KOPT-K1 (cell line): Measurements from ENCODE around the gene PXDN.

Source experiments
- H3K27ac ChIP-seq: fragments of 200-600 bp; sonication (generic); 2 replicates; pipeline ENCODE4 v1.5.1; 2016; ENCODE audit warnings: antibody characterized with exemption, mild to moderate bottlenecking, low read depth, low read length; ENCODE audit not compliant: poor library complexity, severe bottlenecking
- H3K36me3 ChIP-seq: fragments of 200-600 bp; sonication (generic); 2 replicates; pipeline ENCODE4 v1.5.1; 2017; ENCODE audit warnings: antibody characterized with exemption, mild to moderate bottlenecking, low read length, moderate library complexity; ENCODE audit not compliant: insufficient read depth
- H3K9me3 ChIP-seq: fragments of 200-600 bp; sonication (generic); 2 replicates; pipeline ENCODE4 v1.5.1; 2017; ENCODE audit warnings: antibody characterized with exemption, low read length, mild to moderate bottlenecking; ENCODE audit not compliant: insufficient read depth, poor library complexity, severe bottlenecking

PXDN gene

DNA sequence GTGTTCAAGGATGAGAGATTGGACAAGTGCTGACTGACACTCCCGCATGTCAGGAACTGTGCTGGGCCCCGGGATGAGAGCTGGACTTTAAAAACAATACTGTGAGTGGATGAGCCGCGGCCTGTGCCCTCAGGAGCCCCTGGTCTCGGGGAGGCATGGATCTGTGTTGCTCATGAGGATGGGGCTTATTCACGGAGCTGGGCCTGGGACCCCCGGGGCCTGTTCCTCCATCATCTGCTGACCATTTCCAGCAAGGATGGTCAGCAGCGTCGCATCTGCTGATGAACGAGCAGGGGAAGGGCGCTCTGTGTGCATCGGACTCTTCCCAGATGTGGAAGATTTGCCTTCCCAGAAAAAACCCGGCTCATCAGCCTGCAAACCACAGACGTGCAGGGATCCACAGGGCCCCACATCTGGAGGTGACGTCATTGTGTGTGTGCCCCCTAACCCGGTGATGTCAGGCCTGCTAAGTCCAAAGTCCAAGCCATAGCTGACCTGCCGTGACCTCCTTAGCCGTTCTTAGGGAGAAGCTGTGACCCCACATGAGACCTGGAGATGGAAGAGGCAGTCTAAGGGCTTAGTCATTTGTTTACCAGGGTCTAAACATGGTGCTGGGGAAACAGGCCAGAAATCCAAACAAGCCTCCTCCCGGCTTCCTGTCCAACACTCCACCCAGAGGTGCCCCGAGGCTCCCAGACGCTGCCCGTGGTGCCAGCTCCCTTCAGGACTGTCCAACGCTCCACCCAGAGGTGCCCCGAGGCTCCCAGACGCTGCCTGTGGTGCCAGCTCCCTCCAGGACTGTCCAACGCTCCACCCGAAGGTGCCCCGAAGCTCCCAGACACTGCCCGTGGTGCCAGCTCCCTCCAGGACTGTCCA lies 143.9 kb downstream of the PXDN start:
- no peaks in the 10 kb centered on the region for H3K36me3 ChIP-seq
- H3K9me3 ChIP-seq, result peaks cover 4% of the 10 kb centered on the region
- no peak overlapping the region for H3K27ac ChIP-seq

GRCh38 chr2:1599301-1600085 lies 144.8 kb downstream of the PXDN start:
- H3K36me3 ChIP-seq, result no peaks in the 10 kb centered on the region
- H3K27ac ChIP-seq, result no peak overlapping the region
- peaks cover 4% of the 10 kb centered on the region for H3K9me3 ChIP-seq

DNA sequence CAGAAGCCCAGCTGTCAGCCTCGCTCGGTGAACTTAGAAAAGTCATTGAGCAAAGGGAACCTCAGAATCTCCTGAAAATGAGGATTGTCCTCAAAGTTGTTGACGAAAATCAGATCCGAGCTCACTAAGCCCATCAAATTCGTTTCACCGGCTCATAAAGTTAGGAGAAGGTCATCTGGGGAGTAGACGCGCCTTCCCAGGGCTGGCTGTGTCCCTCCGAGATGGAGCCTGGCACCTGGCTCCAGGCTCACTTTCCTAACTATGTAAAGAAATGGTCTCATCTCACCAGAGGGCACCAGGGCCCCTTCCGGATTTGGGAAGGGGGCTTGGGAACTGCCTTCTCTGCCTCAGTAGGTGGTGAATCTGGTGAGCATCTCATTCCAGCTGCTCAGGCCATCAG lies 145.5 kb downstream of the PXDN start:
- Histone ChIP-seq H3K9me3 (peaks cover 4% of the 10 kb centered on the region), H3K27ac (no peak overlapping the region), H3K36me3 (no peaks in the 10 kb centered on the region)

- H3K36me3 ChIP-seq, result no peaks in the 10 kb centered on the region
- H3K27ac ChIP-seq, result no peak overlapping the region
- peaks cover 4% of the 10 kb centered on the region for H3K9me3 ChIP-seq
Observed at GRCh38 chr2:1598041-1598710, 146.1 kb downstream of the PXDN start.

DNA sequence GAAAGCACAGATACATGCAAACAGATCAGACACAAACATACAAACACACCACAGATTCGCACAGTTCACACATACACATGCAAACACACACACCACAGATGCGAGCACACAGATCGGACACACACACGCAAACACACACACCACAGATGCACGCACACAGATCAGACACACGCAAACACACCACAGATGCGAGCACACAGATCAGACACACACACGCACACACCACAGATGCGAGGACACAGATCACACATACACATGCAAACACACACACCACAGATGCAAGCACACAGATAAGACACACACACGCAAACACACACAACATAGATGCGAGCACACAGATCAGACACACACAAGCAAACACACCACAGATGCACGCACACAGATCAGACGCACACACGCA lies 149.0 kb downstream of the PXDN start:
- peak overlapping the region; percentile 71 for H3K27ac ChIP-seq
- H3K9me3 ChIP-seq, result peaks cover 4% of the 10 kb centered on the region
- no peaks in the 10 kb centered on the region for H3K36me3 ChIP-seq

GRCh38 chr2:1594373-1595171 lies 149.7 kb downstream of the PXDN start:
- peaks cover 4% of the 10 kb centered on the region for H3K9me3 ChIP-seq
- peak overlapping the region; percentile 71 for H3K27ac ChIP-seq
- no peaks in the 10 kb centered on the region for H3K36me3 ChIP-seq

DNA sequence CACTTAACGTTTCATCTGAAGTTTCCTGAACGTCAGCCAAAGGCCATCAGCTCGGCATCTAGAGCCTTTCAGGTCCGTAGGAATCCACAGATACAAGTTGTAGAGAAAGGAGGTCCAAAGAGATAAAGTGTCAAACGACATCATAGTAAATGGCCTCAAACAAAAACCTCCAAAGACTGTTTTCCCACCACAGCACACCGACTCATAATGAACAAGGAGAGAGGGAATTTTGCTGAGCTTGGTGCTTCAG lies 150.3 kb downstream of the PXDN start:
- peak overlapping the region; percentile 71 for H3K27ac ChIP-seq
- no peaks in the 10 kb centered on the region for H3K36me3 ChIP-seq
- H3K9me3 ChIP-seq, result peaks cover 4% of the 10 kb centered on the region

DNA sequence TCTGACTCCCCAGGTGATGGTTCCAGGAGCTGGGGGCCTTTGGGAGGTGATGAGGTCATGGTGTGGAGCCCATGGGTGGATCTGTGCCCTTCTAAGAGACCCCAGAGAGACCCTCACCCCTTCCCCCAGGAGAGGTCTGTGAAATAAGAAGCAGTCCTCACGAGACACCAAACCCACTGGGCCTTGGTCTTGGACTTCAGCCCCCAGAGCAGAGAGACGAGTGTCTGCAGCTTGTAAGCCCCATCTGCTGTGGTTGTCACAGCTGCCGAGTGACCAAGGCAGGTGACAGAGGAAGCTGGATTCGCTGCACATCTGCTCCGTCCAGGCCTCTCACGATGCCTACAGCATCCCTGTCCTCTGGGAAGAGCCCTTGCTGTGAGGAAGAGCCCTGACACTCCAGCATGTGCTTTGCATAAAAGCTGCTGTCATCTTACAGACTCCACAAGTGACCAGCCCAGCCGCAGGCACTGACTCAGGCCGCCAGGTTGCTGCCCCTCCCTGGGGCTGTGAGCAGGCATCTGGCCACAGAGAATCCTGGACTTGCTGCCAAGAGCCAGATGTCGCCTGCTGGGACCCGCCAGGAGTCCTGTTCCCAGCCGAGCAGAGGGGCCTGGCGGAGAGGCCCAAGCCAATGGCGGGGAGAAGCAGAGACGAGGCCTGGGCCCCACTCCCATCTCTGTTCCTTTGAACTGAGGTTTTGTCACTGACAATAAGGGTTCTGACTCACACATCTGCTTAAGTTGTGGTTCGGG lies 150.8 kb downstream of the PXDN start:
- H3K36me3 ChIP-seq, result no peaks in the 10 kb centered on the region
- H3K9me3 ChIP-seq, result peaks cover 4% of the 10 kb centered on the region
- H3K27ac ChIP-seq, result peak overlapping the region; percentile 71

GRCh38 chr2:1591978-1592907 lies 152.1 kb downstream of the PXDN start:
- H3K9me3 ChIP-seq, result peaks cover 4% of the 10 kb centered on the region
- no peak overlapping the region for H3K27ac ChIP-seq
- H3K36me3 ChIP-seq, result no peaks in the 10 kb centered on the region

DNA sequence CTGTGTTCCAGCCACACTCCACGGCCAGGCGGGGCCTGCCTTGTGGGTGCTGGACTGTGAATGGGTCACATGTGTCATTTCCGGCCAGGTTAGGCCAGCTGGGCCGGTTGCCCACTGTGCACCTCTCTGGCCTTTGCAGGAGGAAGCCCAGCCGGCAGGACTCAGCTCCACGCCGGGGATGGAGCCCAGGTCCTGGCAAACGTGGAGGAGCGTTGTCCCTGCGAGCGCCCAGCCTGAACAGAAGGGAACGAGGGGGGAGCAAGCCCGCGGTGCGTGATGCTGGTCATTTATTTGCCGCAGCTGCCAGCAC lies 152.9 kb downstream of the PXDN start:
- Histone ChIP-seq H3K36me3 (no peaks in the 10 kb centered on the region), H3K9me3 (peaks cover under 1% of the 10 kb centered on the region), H3K27ac (no peak overlapping the region)

GRCh38 chr2:1590596-1591460 lies 153.5 kb downstream of the PXDN start:
- Histone ChIP-seq H3K27ac (no peak overlapping the region), H3K9me3 (no peaks in the 10 kb centered on the region)

DNA sequence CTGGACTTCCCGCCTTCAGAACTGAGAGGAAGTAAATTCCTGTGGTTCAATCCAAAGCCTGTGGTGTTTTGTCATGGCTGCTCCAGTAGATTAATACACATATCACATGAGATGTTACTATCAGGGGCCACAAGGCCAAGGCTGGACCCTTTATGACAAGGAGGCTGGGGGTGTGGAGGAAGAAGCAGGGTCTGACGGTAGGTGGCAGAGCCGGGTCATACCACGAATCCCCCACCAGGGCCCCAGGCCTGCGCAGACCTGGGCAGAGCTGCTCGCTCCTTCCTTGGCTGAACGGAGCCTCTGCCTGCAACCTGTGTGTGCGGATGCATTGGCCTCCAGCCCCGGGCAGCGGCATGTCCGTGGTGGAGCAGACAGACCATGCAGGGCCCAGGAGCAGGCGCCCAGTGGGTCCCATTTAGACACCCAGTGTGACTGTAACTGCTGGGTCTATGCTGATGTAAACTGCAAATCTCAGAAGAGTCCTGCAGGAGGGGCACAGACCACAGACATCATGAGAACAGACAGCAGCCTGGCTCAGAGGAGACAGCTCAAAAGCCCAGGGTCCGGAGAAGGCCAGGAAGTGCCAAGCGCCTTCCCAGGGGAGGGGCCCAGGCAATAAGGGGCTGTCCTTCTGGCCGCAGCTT lies 155.2 kb downstream of the PXDN start:
- no peak overlapping the region for H3K27ac ChIP-seq
- H3K9me3 ChIP-seq, result no peaks in the 10 kb centered on the region
- H3K36me3 ChIP-seq, result no peaks in the 10 kb centered on the region

More at GRCh38 chr2:1590596-1591460, 153.5 kb downstream of the PXDN start:
- no peaks in the 10 kb centered on the region for H3K36me3 ChIP-seq
